Measurements from ENCODE around the gene LSM8. TPM values are rescaled to one million over a fixed set of nuclear protein-coding genes. Genes with fewer than 3 reads are reported as not detected.
"Not testable (repeated sequence)": the region's sequence is repeated elsewhere in the genome, so short reads cannot be mapped to it uniquely, and the experiment has no call there.

The LSM8 gene
- 60.4 TPM for polyA plus RNA-seq (2012; ENCODE audit: low read depth, missing spikeins)

DNA sequence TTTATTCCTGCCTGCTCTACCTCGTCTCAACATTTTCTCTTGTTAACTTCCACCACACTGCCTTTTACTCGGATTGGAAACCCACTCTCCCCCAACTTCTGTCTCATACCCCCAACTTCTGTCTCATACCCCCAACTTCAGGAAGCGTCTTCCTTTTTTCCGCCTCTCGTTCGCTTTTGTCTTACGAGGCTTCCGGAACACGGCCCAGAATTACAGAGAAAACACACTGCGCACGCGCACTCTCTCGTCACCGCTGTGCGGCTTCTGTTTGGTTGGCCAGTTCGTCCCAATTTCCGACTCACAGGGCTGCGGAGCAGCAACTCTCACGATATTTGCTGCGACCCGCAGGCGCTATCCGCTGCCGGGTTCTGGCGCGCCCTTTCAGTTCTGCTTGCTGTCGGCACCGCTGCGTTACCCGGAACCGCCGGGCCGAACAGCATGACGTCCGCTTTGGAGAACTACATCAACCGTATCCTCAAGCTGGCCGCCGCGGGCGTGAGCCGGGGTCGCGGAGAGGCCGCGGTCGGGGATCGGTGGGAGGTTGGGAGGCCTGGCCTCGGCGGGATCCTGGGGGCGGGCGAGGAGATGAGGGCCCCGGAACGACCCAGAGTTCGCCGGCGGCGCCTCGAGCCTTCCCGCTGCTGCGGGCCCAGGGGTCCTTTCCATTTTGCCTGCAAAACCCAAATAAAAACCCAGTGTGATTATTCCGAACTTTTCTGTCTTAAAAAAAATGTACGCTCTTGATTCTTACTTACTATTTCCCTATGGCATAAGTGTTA, at the start of gene LSM8:
Gene LSM8 (plus strand): TSS at position 379 of the 779 bp plus-strand sequence. CDS start 60 bp downstream, at position 439.
- peak; percentile 98 for FAIRE-seq
- TF ChIP-seq SPI1 (IDR thresholded peaks at IDR 0.05; ENCODE audit: low read depth, low read length) (peak; percentile 57; the same call in 1 of the 2 replicates), POLR2A (IDR thresholded peaks at IDR 0.05; ENCODE audit: low read depth, low read length) (peak; percentile 93), TAF1 (IDR thresholded peaks at IDR 0.05; ENCODE audit: low read depth, low read length) (no peak; the same call in 1 of the 2 replicates), PAX5 (IDR thresholded peaks at IDR 0.05; ENCODE audit: insufficient read depth, low read length, severe bottlenecking) (no peak), POLR2AphosphoS5 (IDR thresholded peaks at IDR 0.05; ENCODE audit: low read depth, low read length) (peak; percentile 77), POU2F2 (IDR thresholded peaks at IDR 0.05; ENCODE audit: low read depth, low read length) (no peak)
- peak; percentile 72 for DNase-seq (ENCODE audit: insufficient read length, low spot score)

- not testable (repeated sequence) for DNase-seq (ENCODE audit: insufficient read length, low spot score); FAIRE-seq
These were observed 49.5 kb upstream of the LSM8 start for GRCh38 chr7:118134420-118134819.

GRCh38 chr7:118140468-118140867, 43.5 kb upstream of the LSM8 start:
- FAIRE-seq: no peak
- no peak for DNase-seq (ENCODE audit: insufficient read length, low spot score)

DNA sequence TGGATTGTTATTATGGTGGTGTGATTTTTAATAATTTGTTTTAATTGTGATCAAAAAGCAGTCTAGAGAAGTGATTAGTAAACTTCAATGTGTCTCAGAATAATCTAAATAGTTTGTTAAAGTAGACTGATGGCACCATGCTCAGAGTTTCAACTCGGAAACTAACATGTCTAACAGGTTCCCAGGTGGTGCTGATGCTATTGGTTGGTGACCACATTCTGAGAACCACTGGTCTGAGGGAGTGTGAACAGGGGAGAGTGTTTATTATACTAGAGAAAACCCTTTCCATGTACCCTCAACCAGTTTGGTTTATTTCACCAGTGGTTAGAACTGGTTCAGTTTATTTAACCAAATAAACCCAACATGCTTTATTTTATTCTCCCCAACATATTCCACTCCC, 42.0 kb upstream of the LSM8 start:
- no peak for FAIRE-seq
- TF ChIP-seq PAX5 (IDR thresholded peaks at IDR 0.05; ENCODE audit: insufficient read depth, low read length, severe bottlenecking) (no peak), SPI1 (IDR thresholded peaks at IDR 0.05; ENCODE audit: low read depth, low read length) (no peak), POLR2A (IDR thresholded peaks at IDR 0.05; ENCODE audit: low read depth, low read length) (no peak), POU2F2 (IDR thresholded peaks at IDR 0.05; ENCODE audit: low read depth, low read length) (no peak), POLR2AphosphoS5 (IDR thresholded peaks at IDR 0.05; ENCODE audit: low read depth, low read length) (no peak), TAF1 (IDR thresholded peaks at IDR 0.05; ENCODE audit: low read depth, low read length) (no peak)

More at GRCh38 chr7:118140468-118140867, 43.5 kb upstream of the LSM8 start:
- TF ChIP-seq POLR2A (IDR thresholded peaks at IDR 0.05; ENCODE audit: low read depth, low read length): no peak
- no peak for TF ChIP-seq TAF1 (IDR thresholded peaks at IDR 0.05; ENCODE audit: low read depth, low read length)
- no peak for TF ChIP-seq PAX5 (IDR thresholded peaks at IDR 0.05; ENCODE audit: insufficient read depth, low read length, severe bottlenecking)
- no peak for TF ChIP-seq SPI1 (IDR thresholded peaks at IDR 0.05; ENCODE audit: low read depth, low read length)
- TF ChIP-seq POLR2AphosphoS5 (IDR thresholded peaks at IDR 0.05; ENCODE audit: low read depth, low read length): no peak
- TF ChIP-seq POU2F2 (IDR thresholded peaks at IDR 0.05; ENCODE audit: low read depth, low read length): no peak

GRCh38 chr7:118148930-118149329, 35.0 kb upstream of the LSM8 start:
- TF ChIP-seq SPI1 (IDR thresholded peaks at IDR 0.05; ENCODE audit: low read depth, low read length) (no peak), PAX5 (IDR thresholded peaks at IDR 0.05; ENCODE audit: insufficient read depth, low read length, severe bottlenecking) (peak; percentile 26)
- no peak for DNase-seq (ENCODE audit: insufficient read length, low spot score)
- no peak for FAIRE-seq

More for the DNA sequence above, 42.0 kb upstream of the LSM8 start:
- no peak for DNase-seq (ENCODE audit: insufficient read length, low spot score)

DNA sequence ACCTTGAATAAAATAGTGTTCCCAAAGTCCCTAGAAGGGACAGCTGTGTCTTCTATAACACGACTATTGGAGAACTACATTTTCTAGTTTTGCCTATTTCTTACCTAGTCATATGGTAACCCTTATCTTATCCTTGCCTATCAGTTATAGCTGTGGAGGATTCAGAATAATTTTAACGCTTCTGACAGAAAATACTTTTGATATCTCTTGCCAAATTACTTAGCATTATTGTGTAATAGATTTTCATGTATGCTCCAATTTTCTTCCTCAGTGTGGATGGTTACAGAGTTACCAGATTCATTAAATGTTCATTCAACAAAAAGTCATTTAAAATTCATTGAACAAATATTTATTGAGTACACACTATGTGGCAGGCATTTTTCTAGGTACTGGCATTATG, 34.6 kb upstream of the LSM8 start:
- no peak for TF ChIP-seq TAF1 (IDR thresholded peaks at IDR 0.05; ENCODE audit: low read depth, low read length)
- TF ChIP-seq PAX5 (IDR thresholded peaks at IDR 0.05; ENCODE audit: insufficient read depth, low read length, severe bottlenecking): no peak
- FAIRE-seq: no peak
- no peak for DNase-seq (ENCODE audit: insufficient read length, low spot score)

- no peak for DNase-seq (ENCODE audit: insufficient read length, low spot score)
- TF ChIP-seq POLR2A (IDR thresholded peaks at IDR 0.05; ENCODE audit: low read depth, low read length) (no peak), SPI1 (IDR thresholded peaks at IDR 0.05; ENCODE audit: low read depth, low read length) (no peak), POU2F2 (IDR thresholded peaks at IDR 0.05; ENCODE audit: low read depth, low read length) (no peak), PAX5 (IDR thresholded peaks at IDR 0.05; ENCODE audit: insufficient read depth, low read length, severe bottlenecking) (no peak), POLR2AphosphoS5 (IDR thresholded peaks at IDR 0.05; ENCODE audit: low read depth, low read length) (no peak), TAF1 (IDR thresholded peaks at IDR 0.05; ENCODE audit: low read depth, low read length) (no peak)
- no peak for FAIRE-seq
These were observed 32.3 kb upstream of the LSM8 start for GRCh38 chr7:118151671-118152070.

- no peak for TF ChIP-seq POLR2A (IDR thresholded peaks at IDR 0.05; ENCODE audit: low read depth, low read length)
- no peak for TF ChIP-seq TAF1 (IDR thresholded peaks at IDR 0.05; ENCODE audit: low read depth, low read length)
- no peak for TF ChIP-seq POU2F2 (IDR thresholded peaks at IDR 0.05; ENCODE audit: low read depth, low read length)
- no peak for TF ChIP-seq SPI1 (IDR thresholded peaks at IDR 0.05; ENCODE audit: low read depth, low read length)
- no peak for TF ChIP-seq POLR2AphosphoS5 (IDR thresholded peaks at IDR 0.05; ENCODE audit: low read depth, low read length)
- no peak for TF ChIP-seq PAX5 (IDR thresholded peaks at IDR 0.05; ENCODE audit: insufficient read depth, low read length, severe bottlenecking)
- FAIRE-seq (no peak), DNase-seq (ENCODE audit: insufficient read length, low spot score) (no peak)
These were observed 31.8 kb upstream of the LSM8 start for GRCh38 chr7:118152149-118152548.

DNA sequence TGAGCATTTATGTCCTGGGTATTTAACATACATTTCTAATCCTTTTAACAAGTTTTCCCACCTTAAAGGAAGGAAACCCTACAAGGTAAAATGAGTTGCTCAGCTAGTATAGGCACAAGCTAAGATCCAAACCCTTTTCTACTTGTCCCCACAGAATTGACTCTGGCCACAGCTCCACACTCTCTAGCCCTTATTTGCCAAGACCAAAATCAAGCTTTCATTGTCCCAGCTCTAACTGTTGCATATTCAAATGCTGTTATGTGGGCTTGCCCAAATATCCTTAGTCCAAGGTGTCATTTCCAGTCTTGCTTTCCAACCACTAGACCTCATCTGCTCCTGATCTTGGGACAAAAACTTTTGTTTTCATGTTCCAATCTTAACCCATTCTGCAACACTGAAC, 31.3 kb upstream of the LSM8 start:
- TF ChIP-seq TAF1 (IDR thresholded peaks at IDR 0.05; ENCODE audit: low read depth, low read length): no peak
- no peak for TF ChIP-seq PAX5 (IDR thresholded peaks at IDR 0.05; ENCODE audit: insufficient read depth, low read length, severe bottlenecking)
- TF ChIP-seq SPI1 (IDR thresholded peaks at IDR 0.05; ENCODE audit: low read depth, low read length): no peak
- TF ChIP-seq POU2F2 (IDR thresholded peaks at IDR 0.05; ENCODE audit: low read depth, low read length): no peak
- TF ChIP-seq POLR2A (IDR thresholded peaks at IDR 0.05; ENCODE audit: low read depth, low read length): no peak
- TF ChIP-seq POLR2AphosphoS5 (IDR thresholded peaks at IDR 0.05; ENCODE audit: low read depth, low read length): no peak
- DNase-seq (ENCODE audit: insufficient read length, low spot score) (no peak), FAIRE-seq (no peak)

DNA sequence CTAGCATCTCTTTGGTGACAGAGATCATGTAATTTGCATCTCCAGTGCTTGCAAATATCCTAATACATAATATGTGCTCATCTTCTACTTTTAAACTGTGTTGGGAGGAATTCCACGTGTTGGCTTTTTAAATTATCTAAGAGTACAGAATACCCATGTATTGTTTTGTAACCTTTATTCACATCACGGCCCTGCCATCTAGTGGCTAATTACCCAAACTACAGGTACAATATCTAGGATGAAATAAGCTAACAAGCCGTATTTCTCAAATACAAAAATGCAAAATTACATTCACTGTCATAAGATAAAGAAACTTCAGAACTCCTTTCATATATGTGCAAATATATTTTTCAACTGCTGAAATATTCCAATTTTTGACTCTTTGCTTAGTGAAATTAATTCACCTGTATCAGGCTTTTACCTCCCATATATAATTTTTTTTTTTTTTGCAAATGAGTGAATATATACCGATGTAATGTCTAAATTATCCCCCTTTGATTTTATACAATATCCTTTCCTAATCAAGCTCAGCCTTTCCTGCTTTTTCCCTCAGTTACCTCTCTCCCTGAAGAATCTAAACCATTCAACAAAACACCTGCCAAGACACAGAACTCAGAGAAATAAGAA, 30.3 kb upstream of the LSM8 start:
- TF ChIP-seq SPI1 (IDR thresholded peaks at IDR 0.05; ENCODE audit: low read depth, low read length) (no peak), POLR2A (IDR thresholded peaks at IDR 0.05; ENCODE audit: low read depth, low read length) (no peak), TAF1 (IDR thresholded peaks at IDR 0.05; ENCODE audit: low read depth, low read length) (no peak), POLR2AphosphoS5 (IDR thresholded peaks at IDR 0.05; ENCODE audit: low read depth, low read length) (no peak), PAX5 (IDR thresholded peaks at IDR 0.05; ENCODE audit: insufficient read depth, low read length, severe bottlenecking) (no peak), POU2F2 (IDR thresholded peaks at IDR 0.05; ENCODE audit: low read depth, low read length) (no peak)
- FAIRE-seq: peak; percentile 65
- DNase-seq (ENCODE audit: insufficient read length, low spot score): no peak
